ENCODE results near the gene PHLDA2. TPM values are rescaled to one million over a fixed set of nuclear protein-coding genes. Genes with fewer than 3 reads are reported as not detected.
"Not testable (repeated sequence)": the region's sequence is repeated elsewhere in the genome, so short reads cannot be mapped to it uniquely, and the experiment has no call there.

PHLDA2 gene
- total and polyA plus RNA-seq, 2 donors, result 1.1 to 18.9 TPM

- WGBS, result 92% methylated on average over 13 of the region's 13 CpGs
- Histone ChIP-seq H3K36me3 (ENCODE audit: insufficient read depth) (no peaks in the 10 kb centered on the region), H3K4me1 (ENCODE audit: insufficient read depth) (no peaks in the 10 kb centered on the region), H3K27ac (ENCODE audit: low read depth) (no peak overlapping the region), H3K4me3 (ENCODE audit: low read depth, low read length) (no peak overlapping the region)
- DNase-seq (ENCODE audit: extremely low spot score), result no peak
These were observed 18.7 kb downstream of the PHLDA2 start for GRCh38 chr11:2910401-2910955.

GRCh38 chr11:2909133-2909902 lies 19.9 kb downstream of the PHLDA2 start:
- H3K4me3 ChIP-seq (ENCODE audit: low read depth, low read length), result no peak overlapping the region
- WGBS, result 22% methylated on average over 78 of the region's 78 CpGs
- H3K4me1 ChIP-seq (ENCODE audit: insufficient read depth), result no peaks in the 10 kb centered on the region
- no peak for DNase-seq (ENCODE audit: extremely low spot score)
- no peak overlapping the region for H3K27ac ChIP-seq (ENCODE audit: low read depth)
- H3K36me3 ChIP-seq (ENCODE audit: insufficient read depth), result no peaks in the 10 kb centered on the region

GRCh38 chr11:2908130-2908529 lies 21.1 kb downstream of the PHLDA2 start:
- no peaks in the 10 kb centered on the region for H3K36me3 ChIP-seq (ENCODE audit: insufficient read depth)
- H3K4me3 ChIP-seq (ENCODE audit: low read depth, low read length), result no peak overlapping the region
- H3K4me1 ChIP-seq (ENCODE audit: insufficient read depth), result no peaks in the 10 kb centered on the region
- no peak for DNase-seq (ENCODE audit: extremely low spot score)
- 93% methylated on average over 14 of the region's 14 CpGs for WGBS
- no peak overlapping the region for H3K27ac ChIP-seq (ENCODE audit: low read depth)

- not testable (repeated sequence) for H3K4me3 ChIP-seq (ENCODE audit: low read depth, low read length); H3K36me3 ChIP-seq (ENCODE audit: insufficient read depth); H3K4me1 ChIP-seq (ENCODE audit: insufficient read depth); H3K27ac ChIP-seq (ENCODE audit: low read depth); DNase-seq (ENCODE audit: extremely low spot score)
- 82% methylated on average over 7 of the region's 7 CpGs for WGBS
These were observed 23.9 kb downstream of the PHLDA2 start for GRCh38 chr11:2905299-2905698.

DNA sequence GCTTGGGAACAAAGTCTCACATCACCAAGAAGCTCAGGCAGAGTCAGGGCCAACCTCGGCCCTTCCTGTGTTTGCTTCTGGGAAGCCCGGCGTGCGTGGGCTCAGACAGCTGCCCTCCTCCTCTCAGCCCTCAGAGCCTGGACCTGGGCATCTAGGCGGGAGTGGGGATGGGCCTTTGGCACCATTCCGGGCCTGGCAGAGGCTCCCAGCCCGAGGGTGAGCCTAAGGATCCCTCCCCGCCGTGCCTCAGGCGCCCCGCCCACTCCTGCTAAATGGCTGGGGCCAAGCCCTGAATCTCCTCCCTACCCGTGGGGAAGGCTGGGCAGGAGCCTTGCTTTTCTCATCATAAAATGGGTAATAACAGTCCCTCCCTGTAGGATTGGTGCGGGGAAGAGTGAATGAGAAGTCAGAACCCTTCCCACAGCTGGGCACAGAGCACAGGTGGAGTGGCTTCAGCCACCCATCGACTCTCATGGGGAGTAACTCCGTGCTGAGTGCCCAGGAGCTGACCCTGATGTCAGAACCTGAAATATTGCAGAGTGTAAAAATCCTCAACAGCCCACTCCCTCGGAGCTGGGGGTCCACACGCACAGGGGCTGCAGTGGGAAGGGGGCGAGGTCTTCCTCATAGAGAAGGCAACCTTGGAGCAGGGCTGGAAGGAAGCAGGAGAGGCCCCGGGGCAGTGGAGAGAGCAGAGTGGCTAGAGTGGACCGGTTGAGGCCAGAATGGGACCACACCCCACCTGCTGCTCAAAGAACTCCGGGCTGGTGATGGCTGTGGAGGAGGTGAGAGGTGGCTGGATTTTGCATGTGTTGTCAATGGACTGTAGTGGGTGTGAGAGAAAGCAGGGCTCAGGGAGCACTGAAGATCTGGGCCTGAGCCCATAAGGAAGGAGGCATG lies 24.8 kb downstream of the PHLDA2 start:
- no peak overlapping the region for H3K4me3 ChIP-seq (ENCODE audit: low read depth, low read length)
- H3K27ac ChIP-seq (ENCODE audit: low read depth), result no peak overlapping the region
- 69% methylated on average over 21 of the region's 21 CpGs for WGBS

GRCh38 chr11:2903672-2904011 lies 25.6 kb downstream of the PHLDA2 start:
- no peaks in the 10 kb centered on the region for H3K4me1 ChIP-seq (ENCODE audit: insufficient read depth)
- H3K27ac ChIP-seq (ENCODE audit: low read depth), result no peak overlapping the region
- WGBS, result 87% methylated on average over 7 of the region's 7 CpGs
- no peak for DNase-seq (ENCODE audit: extremely low spot score)
- H3K36me3 ChIP-seq (ENCODE audit: insufficient read depth), result no peaks in the 10 kb centered on the region
- no peak overlapping the region for H3K4me3 ChIP-seq (ENCODE audit: low read depth, low read length)

More for the DNA sequence above, 24.8 kb downstream of the PHLDA2 start:
- no peak for DNase-seq (ENCODE audit: extremely low spot score)
- H3K4me1 ChIP-seq (ENCODE audit: insufficient read depth), result no peaks in the 10 kb centered on the region
- H3K36me3 ChIP-seq (ENCODE audit: insufficient read depth), result no peaks in the 10 kb centered on the region

GRCh38 chr11:2902784-2903671 lies 26.2 kb downstream of the PHLDA2 start:
- WGBS, result 81% methylated on average over 23 of the region's 23 CpGs
- H3K4me1 ChIP-seq (ENCODE audit: insufficient read depth), result no peaks in the 10 kb centered on the region
- H3K27ac ChIP-seq (ENCODE audit: low read depth), result no peak overlapping the region
- peak overlapping the region; percentile 51 for H3K4me3 ChIP-seq (ENCODE audit: low read depth, low read length)
- no peaks in the 10 kb centered on the region for H3K36me3 ChIP-seq (ENCODE audit: insufficient read depth)
- no peak for DNase-seq (ENCODE audit: extremely low spot score)

GRCh38 chr11:2901854-2902783 lies 27.1 kb downstream of the PHLDA2 start:
- Histone ChIP-seq H3K4me3 (ENCODE audit: low read depth, low read length) (peak overlapping the region; percentile 51), H3K36me3 (ENCODE audit: insufficient read depth) (no peaks in the 10 kb centered on the region), H3K4me1 (ENCODE audit: insufficient read depth) (no peaks in the 10 kb centered on the region), H3K27ac (ENCODE audit: low read depth) (peak overlapping the region; percentile 85)
- no peak for DNase-seq (ENCODE audit: extremely low spot score)
- WGBS, result 4% methylated on average over 58 of the region's 58 CpGs

GRCh38 chr11:2901196-2901796 lies 27.9 kb downstream of the PHLDA2 start:
- DNase-seq (ENCODE audit: extremely low spot score), result no peak
- 84% methylated on average over 16 of the region's 16 CpGs for WGBS
- Histone ChIP-seq H3K4me1 (ENCODE audit: insufficient read depth) (no peaks in the 10 kb centered on the region), H3K4me3 (ENCODE audit: low read depth, low read length) (peak overlapping the region; percentile 51), H3K36me3 (ENCODE audit: insufficient read depth) (no peaks in the 10 kb centered on the region), H3K27ac (ENCODE audit: low read depth) (peak overlapping the region; percentile 85)

DNA sequence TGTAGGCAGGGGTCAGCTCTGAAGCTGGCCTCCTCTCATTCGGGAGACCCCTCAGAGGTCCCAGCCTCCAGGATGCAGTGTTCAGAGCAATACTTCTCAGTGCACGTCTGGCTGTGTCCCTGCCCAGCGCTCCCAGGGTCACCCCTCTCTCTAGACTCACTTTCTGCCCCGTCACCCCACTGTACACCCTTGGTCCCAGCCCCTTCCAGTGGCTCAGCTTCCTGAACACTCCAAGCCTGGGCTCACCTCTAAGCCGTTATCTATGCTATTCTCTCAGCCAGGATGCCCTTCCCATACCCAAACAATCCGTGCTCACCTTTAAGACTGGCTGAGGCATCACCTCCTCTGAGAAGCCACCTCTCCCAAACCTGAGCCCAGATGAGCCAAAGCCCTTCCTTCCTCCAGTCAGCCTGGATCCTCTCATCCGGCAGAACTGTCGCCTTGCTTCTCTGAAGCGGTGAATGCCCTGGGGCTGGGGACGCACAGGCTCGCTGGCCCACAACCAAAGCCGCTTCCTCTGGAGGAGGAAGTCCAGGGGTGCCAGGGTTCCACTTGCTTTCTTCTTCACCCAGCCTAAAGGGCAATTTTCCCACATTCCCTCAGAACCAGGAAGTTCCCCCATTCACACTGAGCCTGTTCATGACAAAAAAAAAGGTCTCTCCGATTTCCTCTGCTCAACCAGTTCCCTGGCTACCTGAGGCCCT lies 30.0 kb downstream of the PHLDA2 start:
- 72% methylated on average over 13 of the region's 13 CpGs for WGBS
- H3K4me1 ChIP-seq (ENCODE audit: insufficient read depth), result no peaks in the 10 kb centered on the region

DNA sequence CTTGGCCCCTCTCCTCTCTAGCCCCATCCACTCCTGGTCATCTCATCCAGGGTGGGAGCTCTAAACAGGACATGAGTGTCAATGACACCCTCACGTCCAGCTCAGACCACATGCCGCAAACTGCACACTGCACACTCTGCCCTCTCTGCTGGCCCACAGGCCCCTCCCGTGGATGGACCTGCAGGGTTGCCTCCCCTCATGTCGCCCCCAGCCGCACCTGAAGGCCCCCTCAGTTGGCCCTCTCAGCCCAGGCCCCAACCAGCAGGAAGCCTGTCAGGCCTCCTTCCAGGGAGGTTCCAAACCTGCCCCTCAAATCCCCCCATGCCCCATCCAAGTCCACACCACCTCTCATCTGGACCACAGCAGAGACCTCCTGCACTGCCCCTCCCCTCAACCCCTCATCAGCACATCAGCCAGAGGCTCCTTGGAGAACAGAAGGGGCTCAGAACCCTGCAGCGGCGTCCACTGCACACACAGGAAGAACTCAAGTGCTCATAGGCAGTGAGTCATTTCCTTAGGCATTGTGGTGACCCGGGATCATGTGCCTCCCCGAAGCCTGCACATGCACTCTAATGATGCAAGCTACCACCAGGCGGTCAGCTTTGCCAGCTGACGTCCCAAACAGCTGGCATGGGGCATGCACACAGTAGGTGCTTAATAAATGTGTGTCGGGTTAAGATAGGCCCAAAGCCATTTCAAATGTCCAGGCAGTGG lies 30.7 kb downstream of the PHLDA2 start:
- 77% methylated on average over 12 of the region's 12 CpGs for WGBS
- Histone ChIP-seq H3K4me1 (ENCODE audit: insufficient read depth) (no peaks in the 10 kb centered on the region), H3K27ac (ENCODE audit: low read depth) (peak overlapping the region; percentile 13), H3K36me3 (ENCODE audit: insufficient read depth) (no peaks in the 10 kb centered on the region), H3K4me3 (ENCODE audit: low read depth, low read length) (no peak overlapping the region)
- DNase-seq (ENCODE audit: extremely low spot score), result no peak

More for the DNA sequence above, 30.0 kb downstream of the PHLDA2 start:
- no peak for DNase-seq (ENCODE audit: extremely low spot score)
- no peak overlapping the region for H3K4me3 ChIP-seq (ENCODE audit: low read depth, low read length)
- H3K36me3 ChIP-seq (ENCODE audit: insufficient read depth), result no peaks in the 10 kb centered on the region
- peak overlapping the region; percentile 13 for H3K27ac ChIP-seq (ENCODE audit: low read depth)
